HL-60 (cell line): Measurements from ENCODE around the gene ZNF780B.

Experiments
- DNase-seq, 2 experiments: peaks; one replicate each; pipeline ENCODE4 v3.0.0-alpha.2; 2010 to 2020; ENCODE audit warnings: low read depth in 1 of 2, low spot score in 1 of 2
- H3K27ac ChIP-seq: fragments of 250-450 bp; sonication (Bioruptor Pico); replicated peaks from 2 replicates; pipeline ENCODE4 v1.5.1; 2020; ENCODE audit warnings: mild to moderate bottlenecking, moderate library complexity
- H3K27me3 ChIP-seq: fragments of 250-450 bp; sonication (Bioruptor Pico); 2 replicates; pipeline ENCODE4 v1.5.1; 2021; ENCODE audit warnings: mild to moderate bottlenecking, moderate library complexity; ENCODE audit not compliant: insufficient read depth, poor library complexity, severe bottlenecking
- H3K4me3 ChIP-seq: replicated peaks from 2 replicates; pipeline ENCODE4 v1.5.1; 2011; ENCODE audit warnings: mild to moderate bottlenecking, control low read depth, low read length; ENCODE audit not compliant: insufficient read depth
- CTCF ChIP-seq: IDR thresholded peaks from one replicate; pipeline ENCODE4 v1.5.1; 2011; ENCODE audit warnings: low read length, control low read depth, inconsistent platforms; ENCODE audit not compliant: insufficient read depth
- GABPA ChIP-seq: IDR thresholded peaks from 2 replicates; pipeline ENCODE4 v1.6.1; 2012; ENCODE audit warnings: low read depth
- POLR2AphosphoS5 ChIP-seq: IDR thresholded peaks from 2 replicates; pipeline ENCODE4 v1.6.1; 2012; ENCODE audit warnings: low read depth
- SPI1 ChIP-seq: IDR thresholded peaks from 2 replicates; pipeline ENCODE4 v1.6.1; 2012; ENCODE audit warnings: low read depth, mild to moderate bottlenecking, borderline replicate concordance
- TF ChIP-seq, protein P1 (sequence below): IDR thresholded peaks from 2 replicates; pipeline ENCODE4 v1.6.1; 2012; ENCODE audit warnings: low read depth; ENCODE audit not compliant: insufficient replicate concordance

The ZNF780B gene

GRCh38 chr19:40033989-40034560 lies 22.0 kb downstream of the ZNF780B start:
- H3K27me3 ChIP-seq = no peaks in the 10 kb centered on the region
- H3K27ac ChIP-seq = no peak overlapping the region
- H3K4me3 ChIP-seq = no peak overlapping the region
- TF ChIP-seq CTCF = no peak
- TF ChIP-seq, protein P1, sequence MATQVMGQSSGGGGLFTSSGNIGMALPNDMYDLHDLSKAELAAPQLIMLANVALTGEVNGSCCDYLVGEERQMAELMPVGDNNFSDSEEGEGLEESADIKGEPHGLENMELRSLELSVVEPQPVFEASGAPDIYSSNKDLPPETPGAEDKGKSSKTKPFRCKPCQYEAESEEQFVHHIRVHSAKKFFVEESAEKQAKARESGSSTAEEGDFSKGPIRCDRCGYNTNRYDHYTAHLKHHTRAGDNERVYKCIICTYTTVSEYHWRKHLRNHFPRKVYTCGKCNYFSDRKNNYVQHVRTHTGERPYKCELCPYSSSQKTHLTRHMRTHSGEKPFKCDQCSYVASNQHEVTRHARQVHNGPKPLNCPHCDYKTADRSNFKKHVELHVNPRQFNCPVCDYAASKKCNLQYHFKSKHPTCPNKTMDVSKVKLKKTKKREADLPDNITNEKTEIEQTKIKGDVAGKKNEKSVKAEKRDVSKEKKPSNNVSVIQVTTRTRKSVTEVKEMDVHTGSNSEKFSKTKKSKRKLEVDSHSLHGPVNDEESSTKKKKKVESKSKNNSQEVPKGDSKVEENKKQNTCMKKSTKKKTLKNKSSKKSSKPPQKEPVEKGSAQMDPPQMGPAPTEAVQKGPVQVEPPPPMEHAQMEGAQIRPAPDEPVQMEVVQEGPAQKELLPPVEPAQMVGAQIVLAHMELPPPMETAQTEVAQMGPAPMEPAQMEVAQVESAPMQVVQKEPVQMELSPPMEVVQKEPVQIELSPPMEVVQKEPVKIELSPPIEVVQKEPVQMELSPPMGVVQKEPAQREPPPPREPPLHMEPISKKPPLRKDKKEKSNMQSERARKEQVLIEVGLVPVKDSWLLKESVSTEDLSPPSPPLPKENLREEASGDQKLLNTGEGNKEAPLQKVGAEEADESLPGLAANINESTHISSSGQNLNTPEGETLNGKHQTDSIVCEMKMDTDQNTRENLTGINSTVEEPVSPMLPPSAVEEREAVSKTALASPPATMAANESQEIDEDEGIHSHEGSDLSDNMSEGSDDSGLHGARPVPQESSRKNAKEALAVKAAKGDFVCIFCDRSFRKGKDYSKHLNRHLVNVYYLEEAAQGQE = no peak
- TF ChIP-seq SPI1 = no peak
- no peak for TF ChIP-seq GABPA
- DNase-seq = no peak

- no peak for DNase-seq
- no peak overlapping the region for H3K27ac ChIP-seq
- TF ChIP-seq, protein P1 = no peak
- TF ChIP-seq CTCF (no peak), SPI1 (no peak), GABPA (no peak), POLR2AphosphoS5 (no peak)
Measured at GRCh38 chr19:40026597-40026970, 29.4 kb downstream of the ZNF780B start.

DNA sequence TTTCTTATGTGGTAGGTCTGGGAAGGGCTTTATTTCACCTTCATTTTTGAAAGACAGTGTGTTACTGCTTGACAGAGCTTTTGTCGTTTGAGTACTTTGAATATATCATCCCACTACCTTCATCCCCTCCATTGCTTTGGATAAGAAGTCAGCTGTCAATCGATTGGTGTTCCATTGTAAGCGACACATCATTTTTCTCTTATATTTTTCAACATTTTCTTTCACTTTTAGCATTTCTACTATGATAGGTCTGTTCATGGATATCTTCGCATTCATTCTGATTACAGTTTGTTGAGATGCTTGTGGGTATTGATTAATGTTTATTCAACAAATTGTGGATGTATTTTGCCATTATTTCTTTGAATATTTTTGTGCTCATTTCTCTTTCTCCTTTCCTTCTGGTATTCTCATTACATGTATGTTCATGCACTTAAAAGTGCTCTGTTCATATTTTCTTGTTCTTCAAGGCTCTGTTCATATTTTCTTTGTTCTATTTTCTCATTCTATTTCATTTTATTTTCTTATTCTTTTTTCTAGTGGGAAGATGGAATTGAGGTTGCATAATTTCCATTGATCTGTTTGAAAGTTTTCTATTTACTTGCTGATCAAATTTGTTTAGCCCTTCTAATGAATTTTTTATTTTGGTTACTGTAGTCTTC lies 30.0 kb downstream of the ZNF780B start:
- Histone ChIP-seq H3K27me3 (no peaks in the 10 kb centered on the region), H3K27ac (no peak overlapping the region), H3K4me3 (no peak overlapping the region)
- TF ChIP-seq GABPA = no peak
- no peak for TF ChIP-seq SPI1
- no peak for TF ChIP-seq CTCF
- TF ChIP-seq POLR2AphosphoS5 = no peak
- TF ChIP-seq, protein P1 = no peak
- no peak for DNase-seq

More at GRCh38 chr19:40026597-40026970, 29.4 kb downstream of the ZNF780B start:
- Histone ChIP-seq H3K4me3 (no peak overlapping the region), H3K27me3 (no peaks in the 10 kb centered on the region)
